GM12874 (cell line): ENCODE results near the gene MED16.

Source experiments
- CTCF ChIP-seq: IDR thresholded peaks from 2 replicates; pipeline ENCODE4 v1.5.1; 2011; ENCODE audit warnings: low read depth, mild to moderate bottlenecking, control low read depth, low read length, moderate library complexity; ENCODE audit not compliant: insufficient read depth

Gene MED16

GRCh38 chr19:827314-827709 is 65.7 kb downstream of the MED16 start:
- no peak for TF ChIP-seq CTCF

- no peak for TF ChIP-seq CTCF
Measured at GRCh38 chr19:825897-826644, 66.9 kb downstream of the MED16 start.

GRCh38 chr19:824885-825284 is 68.1 kb downstream of the MED16 start:
- TF ChIP-seq CTCF: no peak

GRCh38 chr19:823565-824121 is 69.3 kb downstream of the MED16 start:
- no peak for TF ChIP-seq CTCF

- TF ChIP-seq CTCF: no peak
Measured at GRCh38 chr19:821825-822503, 71.0 kb downstream of the MED16 start, which contains the start of gene PLPPR3. PLPPR3 (minus strand) TSS chr19:821955; CDS start chr19:821559, 396 bp downstream.

- TF ChIP-seq CTCF: no peak
Measured at GRCh38 chr19:821231-821824, 71.7 kb downstream of the MED16 start.
